Stimulated activated CD4-positive, alpha-beta T cell treated with anti-CD3 and anti-CD28 coated beads, Interleukin-15, amount 100 ng/mL, for 48 hours (primary cell): Measurements from ENCODE around the gene SLC13A4.
"Not testable (repeated sequence)": the region's sequence is repeated elsewhere in the genome, so short reads cannot be mapped to it uniquely, and the experiment has no call there.

Source experiments
- DNase-seq, 2 donors: peaks; one replicate each; pipeline ENCODE4 v3.0.0-alpha.2; 2020; ENCODE audit warnings: low read depth in 2 of 2

Gene SLC13A4, protein sequence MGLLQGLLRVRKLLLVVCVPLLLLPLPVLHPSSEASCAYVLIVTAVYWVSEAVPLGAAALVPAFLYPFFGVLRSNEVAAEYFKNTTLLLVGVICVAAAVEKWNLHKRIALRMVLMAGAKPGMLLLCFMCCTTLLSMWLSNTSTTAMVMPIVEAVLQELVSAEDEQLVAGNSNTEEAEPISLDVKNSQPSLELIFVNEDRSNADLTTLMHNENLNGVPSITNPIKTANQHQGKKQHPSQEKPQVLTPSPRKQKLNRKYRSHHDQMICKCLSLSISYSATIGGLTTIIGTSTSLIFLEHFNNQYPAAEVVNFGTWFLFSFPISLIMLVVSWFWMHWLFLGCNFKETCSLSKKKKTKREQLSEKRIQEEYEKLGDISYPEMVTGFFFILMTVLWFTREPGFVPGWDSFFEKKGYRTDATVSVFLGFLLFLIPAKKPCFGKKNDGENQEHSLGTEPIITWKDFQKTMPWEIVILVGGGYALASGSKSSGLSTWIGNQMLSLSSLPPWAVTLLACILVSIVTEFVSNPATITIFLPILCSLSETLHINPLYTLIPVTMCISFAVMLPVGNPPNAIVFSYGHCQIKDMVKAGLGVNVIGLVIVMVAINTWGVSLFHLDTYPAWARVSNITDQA

DNA sequence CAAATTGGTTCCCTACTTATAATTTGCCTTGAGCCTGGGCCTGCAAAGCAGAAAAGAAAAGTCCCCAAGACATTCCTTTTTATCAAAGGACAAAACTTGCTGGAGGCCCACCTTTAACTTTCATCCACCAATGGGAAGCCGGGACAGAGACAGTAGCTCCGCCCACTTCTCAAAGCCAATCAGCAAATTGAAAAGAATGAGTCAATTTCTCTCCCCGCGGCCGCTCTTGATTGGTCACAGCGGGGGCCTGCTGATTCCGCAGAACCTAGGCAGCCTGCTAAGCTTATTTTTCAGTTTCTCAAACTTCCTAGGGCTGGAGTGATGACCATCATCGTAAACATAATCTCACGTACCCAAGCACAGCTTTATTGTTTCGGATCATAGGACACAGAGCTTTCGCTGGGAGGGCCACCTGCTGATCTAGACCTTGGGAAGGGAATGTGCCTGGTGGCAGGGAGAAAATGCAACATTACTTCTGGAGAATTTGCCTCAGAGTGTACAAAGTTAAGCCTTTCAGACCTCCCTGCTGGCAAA lies at the start of gene SLC13A4:
SLC13A4 (minus strand) TSS at position 51 of the 534 bp plus-strand sequence. CDS start 690 bp downstream, outside the sequence.
- no peak for DNase-seq

DNA sequence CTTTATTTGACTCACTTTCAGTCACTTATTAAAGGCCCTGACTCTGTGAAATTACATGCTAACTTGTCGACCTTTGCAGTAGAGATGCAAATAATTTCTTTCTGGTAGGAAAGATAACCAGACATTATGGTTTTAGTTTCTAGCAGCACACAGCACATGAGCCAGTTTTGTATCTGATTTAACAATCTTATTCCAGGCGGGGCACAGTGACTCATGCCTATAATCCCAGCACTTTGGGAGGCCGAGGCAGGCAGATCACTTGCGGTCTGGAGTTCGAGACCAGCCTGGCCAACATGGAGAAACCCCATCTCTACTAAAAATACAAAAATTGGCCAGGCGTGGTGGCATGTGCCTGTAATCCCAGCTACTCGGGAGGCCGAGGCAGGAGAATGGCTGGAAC lies 47.9 kb upstream of the SLC13A4 start:
- not testable (repeated sequence) for DNase-seq

GRCh38 chr7:135775230-135775629 lies 47.2 kb upstream of the SLC13A4 start:
- DNase-seq = no peak

GRCh38 chr7:135774284-135774683 lies 46.3 kb upstream of the SLC13A4 start:
- DNase-seq = no peak

DNA sequence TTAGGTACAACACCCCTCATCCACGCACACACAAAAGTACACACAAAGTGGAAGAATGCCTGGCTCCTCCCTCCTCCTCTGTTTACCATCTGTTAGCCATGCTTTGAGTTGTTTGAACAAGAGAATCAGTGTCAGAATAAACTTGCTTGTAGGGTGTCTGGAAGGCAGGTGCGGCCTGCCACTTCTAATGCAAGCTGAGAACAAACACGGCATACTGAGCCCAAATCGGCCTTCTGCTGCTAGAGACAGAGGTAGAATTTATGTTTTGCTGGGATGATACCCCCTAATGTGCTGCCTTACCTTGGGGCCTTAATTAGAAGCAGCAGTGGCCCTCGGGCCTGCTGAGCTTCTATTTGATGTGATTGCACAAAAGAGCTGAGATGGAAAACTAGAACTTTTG lies 45.5 kb upstream of the SLC13A4 start:
- DNase-seq = no peak

DNA sequence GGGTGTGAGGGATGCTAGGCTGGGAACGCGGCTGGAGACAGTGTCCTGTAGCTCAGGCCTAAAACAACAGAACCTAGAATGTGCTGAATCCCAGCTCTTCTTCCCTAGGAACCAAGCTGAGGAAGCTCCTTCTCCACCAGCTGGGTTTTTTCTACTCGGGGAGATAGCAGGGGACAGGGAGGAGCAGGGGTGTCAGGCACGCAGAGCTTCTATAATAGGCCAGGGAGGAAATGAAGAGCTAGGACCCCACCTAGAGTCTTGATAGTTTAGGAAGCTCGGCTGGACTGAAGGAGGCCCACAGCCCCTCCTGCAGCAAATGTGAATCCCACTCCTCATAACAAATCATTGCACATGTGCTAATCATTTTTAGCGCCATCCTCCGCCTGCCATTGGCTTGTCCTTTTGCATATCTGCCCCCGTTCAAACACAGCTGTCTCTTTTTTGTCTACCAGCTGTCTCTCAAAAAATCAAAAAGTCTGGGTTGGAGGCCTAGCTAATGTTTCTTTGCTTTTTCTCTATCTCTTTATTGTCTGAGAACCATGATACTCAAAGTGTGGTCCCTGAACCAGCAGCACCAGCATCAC lies 44.7 kb upstream of the SLC13A4 start:
- DNase-seq = no peak

DNA sequence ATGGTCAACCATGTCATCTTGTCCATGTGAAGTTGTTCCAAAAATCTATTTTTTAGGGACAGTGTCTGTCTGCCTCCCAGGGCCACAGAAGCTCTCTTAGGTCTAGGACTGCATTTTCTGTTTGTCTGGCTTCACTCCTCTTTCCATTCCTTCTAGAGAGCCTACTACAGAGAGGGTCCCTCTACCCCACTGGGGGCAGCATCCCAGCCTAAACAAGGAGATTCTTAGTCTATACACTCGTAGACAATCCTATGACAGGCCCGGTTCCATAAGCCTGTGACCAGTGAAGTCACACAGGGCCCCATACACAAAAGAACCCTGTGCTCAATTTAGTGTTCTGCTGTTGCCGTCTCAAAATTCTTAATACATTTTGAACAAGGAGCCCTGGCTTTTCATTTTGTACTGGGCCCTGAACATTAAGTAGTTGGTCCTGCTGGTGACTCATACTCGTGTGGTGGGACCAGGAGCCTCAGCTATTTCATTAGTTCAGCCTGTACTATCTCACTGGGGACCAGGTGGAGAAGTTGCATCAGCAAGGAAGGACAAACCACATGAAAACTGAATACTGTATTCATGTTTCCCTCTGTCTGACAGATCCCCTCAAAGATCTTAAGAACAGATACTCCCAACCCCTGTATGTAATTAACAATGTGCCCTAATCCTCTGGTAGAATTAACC lies 44.1 kb upstream of the SLC13A4 start:
- DNase-seq = no peak

DNA sequence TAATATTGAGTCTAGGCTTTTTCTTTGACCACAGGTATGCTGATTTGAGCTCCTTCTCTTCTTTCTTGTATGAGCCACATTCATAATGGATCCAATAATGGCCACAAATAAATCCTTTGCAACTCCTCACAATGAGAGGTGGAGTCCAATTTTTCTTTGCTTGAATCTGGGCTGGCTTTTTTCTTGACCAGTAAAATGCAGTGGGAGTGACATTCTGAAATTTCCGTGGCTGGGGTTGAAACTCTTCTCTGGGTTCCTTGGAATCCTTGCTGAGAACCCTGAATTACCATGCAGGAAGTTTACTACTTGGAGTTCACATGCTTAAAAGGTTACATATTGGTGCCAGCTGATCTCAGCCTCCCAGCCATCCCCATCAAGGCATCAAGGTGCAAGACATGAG lies 43.1 kb upstream of the SLC13A4 start:
- DNase-seq = no peak

DNA sequence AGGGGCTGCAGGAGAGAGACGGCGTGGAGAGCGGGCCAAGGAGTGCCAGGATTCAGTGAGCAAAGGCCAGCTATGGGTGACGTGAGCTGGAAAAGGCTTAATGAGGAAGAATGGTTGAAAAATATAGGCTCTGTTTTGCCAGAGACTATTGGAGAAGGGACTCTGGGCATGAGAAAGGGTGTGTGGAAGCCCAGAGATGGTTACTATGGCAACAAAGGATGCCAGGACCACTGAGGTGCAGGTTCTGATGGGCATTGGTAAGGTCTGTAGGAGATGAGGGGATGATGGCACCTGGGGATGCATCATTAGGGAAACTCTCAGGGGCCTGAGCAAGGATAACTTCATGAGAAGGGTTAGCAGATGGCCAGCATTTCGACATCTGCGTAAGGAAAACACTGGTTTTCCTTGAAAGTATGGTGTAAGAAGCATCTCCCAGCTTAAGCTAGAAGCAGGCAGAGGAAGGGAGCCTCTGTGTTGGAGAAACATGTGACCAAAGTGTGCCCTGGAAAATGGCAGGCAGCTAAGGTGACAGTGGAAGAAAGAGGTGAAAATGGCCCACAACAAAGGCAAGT lies 42.2 kb upstream of the SLC13A4 start:
- DNase-seq = no peak

DNA sequence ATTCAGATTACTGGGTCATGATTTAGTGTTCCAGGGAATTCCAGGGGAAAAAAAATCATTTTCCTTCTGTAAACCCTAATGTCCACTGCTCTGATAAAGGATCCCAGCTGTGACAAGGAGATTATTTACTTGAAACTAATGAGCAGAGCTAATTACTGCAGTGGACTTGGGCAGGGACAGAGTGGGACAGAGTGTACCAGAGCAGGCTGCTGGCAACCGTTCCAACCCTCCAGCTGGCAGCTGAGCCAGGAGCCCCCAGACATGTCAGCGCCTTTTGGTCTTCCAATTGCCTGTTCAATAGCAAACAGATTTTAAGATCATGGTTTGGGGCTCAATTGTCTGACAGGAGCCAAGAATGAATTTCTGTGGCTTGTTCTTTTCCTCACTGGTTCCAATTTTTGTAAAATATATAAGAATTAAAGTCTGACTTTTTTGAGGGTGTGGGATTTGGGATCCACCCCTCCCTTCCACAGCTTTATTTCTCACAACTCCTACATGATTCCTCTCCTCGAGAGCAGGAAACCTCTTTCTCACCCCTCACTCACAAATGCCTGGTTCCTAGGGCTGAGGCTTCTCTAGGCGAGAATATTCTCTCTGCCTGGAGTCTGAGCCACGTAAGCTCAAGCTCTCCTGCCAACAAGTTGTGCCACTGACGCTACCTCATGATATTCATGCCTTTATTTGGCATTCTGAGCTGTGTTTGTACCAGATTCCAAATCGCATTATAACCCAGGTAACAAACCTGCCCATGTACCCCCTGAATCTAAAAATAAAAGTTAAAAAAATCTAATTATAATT lies 41.2 kb upstream of the SLC13A4 start:
- no peak for DNase-seq

DNA sequence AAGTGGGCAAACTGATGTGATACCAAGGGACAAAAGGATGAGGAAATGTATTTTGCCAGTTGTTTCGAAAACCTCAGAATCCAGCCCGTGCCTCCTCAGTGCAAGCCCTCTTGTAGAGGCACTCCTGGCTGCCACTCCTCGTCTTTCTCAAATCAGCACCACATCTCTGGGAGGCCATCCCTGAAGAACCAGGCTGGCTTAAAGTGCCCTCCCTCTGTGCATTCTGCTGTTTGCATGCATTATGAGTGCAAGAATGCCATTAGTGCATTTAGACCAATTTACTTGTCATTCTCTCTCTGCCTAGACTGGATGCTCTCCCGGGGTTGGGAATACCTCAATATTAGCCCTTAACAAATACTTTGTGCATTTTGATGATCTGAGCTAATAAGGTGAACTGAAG lies 40.5 kb upstream of the SLC13A4 start:
- DNase-seq = no peak

GRCh38 chr7:135768064-135768463 lies 40.1 kb upstream of the SLC13A4 start:
- no peak for DNase-seq

DNA sequence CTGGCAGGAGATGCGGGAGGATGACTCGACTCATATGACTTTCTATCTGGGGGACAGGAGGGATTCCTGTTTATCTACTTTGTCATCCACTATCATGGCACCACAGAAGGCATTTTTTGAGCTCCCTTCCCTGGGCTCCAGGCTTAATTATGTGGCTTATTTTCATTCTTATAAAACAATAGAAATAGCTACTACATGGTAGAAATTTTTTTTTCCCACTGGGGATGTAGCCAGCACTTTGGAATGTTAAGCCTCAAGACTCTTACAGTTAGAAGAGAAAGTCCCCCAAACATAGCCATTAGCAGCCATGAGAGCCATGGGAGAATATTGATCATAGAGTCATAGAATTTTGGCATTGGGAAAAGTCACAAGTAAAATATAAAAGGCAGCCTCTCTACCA lies 35.3 kb upstream of the SLC13A4 start:
- DNase-seq = no peak

DNA sequence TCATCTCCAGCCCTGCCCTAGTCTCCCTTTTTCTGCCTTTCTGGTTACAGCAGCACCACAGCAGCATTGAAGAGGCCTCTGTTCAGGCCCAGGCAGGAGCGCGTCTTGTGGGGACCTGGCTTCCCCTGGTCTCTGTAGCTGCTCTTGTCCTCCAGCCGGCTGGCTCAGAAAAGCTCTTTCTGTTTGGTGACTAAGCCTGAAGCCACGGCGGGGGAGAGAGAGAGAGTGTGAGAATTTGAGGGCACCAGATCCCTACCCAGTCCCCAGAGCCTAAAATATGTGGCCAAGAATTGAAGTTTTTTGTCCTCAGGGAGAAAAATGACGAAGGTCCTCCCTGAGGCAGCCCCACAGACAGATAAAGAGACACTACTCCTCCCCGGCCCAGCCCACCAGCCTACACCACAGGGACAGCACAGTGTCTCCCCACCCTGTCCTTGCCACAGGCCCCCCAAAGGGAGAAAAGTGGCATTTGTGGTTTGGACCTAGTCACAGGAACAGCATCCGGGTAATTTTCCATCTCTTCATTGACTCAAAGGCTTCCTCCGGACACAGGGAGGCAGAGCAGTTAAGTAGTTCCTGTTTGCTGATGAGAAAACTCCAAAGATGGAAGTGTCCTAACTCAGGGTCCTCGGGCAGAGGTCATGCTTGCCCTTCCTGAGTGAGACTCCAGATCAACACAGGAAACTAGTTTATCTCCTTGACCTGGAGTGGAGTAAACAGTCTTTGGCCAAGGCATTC lies 33.9 kb upstream of the SLC13A4 start:
- no peak for DNase-seq

DNA sequence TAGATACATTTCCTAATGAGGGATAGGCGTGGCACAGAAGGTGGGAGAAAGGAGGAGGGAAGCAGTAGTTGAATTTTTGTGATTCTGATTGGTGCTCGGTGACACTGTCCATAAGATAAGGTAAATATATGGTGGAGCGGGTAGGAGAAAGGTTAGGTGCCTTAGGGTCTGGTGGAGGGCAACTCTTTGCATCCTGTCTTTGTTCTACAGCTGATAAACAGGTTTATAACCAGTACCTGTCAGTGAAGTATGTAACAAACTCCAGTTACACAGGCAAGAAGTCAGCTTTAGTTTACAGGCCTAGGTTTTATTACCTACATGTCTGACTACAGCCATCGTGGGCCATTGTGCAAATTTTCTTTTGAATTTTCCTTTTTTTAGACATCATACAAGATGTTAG lies 31.5 kb upstream of the SLC13A4 start:
- no peak for DNase-seq

GRCh38 chr7:135758531-135758932 lies 30.5 kb upstream of the SLC13A4 start:
- DNase-seq = no peak

GRCh38 chr7:135757719-135758411 lies 29.9 kb upstream of the SLC13A4 start:
- no peak for DNase-seq

GRCh38 chr7:135756191-135756590 lies 28.2 kb upstream of the SLC13A4 start:
- DNase-seq = no peak

GRCh38 chr7:135755351-135755753 lies 27.4 kb upstream of the SLC13A4 start:
- no peak for DNase-seq
